Retina (tissue), 1 donor: ENCODE results near the gene ATXN7L1.
"Not testable (repeated sequence)": the region's sequence is repeated elsewhere in the genome, so short reads cannot be mapped to it uniquely, and the experiment has no call there.

Experiments used
- DNase-seq: peaks from one replicate; pipeline ENCODE4 v3.0.0-alpha.2; 2016

ATXN7L1 gene

DNA sequence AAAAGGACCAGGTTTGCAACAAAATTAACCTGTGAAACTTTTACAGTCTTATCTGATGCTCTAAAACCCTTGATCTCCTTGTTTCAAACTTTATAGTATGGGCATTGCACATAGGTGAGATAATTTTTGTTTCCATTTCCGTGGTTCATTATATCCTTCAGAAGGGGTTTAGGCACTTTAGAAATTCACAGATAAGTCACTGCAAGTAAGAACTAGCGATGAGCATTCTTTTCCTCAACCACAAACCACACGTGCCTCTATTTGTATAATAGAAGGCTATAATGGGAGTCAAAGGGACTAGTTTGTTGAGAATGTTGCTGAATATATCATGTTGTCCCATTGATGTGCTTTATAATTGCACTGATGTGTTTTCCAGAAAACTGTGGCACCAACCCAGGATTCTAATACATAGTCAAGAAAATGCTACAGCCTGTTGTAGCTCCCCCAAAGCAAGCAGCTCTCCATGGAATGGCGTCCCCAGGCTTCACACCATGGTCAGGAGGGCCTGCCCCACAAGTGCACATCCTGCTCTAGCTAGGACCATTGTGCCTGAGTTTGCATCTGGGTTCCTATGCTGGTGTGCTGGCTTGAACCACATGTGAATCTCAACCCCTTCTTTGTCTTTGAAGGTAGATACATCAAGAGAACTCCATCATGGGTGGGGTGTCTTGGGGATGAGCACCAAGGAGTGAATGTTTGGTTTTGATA, 14.0 kb upstream of the ATXN7L1 start:
- no peak for DNase-seq

DNA sequence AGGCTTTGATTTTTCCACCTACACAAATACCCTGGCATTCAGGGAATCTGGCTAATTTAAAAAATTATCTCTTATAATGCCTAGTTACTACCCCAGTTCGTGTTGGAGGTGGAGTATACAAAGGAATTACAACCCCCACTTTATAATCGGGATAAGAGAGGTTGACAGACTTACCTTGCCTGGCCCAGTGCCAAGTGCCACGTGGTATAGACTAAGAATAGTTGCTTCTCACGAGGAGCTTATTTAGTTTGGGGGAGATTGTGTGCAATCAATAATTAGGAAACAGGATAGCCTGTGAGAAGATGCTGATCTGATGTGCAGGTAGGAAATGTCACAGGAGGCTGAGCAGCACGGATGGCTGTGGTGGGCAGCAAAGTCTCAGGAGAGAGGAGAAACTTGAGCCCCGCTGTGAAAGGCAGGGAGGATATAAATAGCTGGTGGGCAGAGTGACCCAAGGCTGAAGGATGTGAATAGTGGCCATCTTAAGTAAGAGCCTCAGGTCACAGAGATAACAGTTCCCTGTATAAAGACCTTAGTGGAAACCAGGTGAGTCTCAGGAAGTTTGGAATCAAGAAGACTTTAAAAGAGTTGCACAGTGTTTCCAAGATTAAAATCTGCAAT, 11.3 kb upstream of the ATXN7L1 start:
- no peak for DNase-seq

DNA sequence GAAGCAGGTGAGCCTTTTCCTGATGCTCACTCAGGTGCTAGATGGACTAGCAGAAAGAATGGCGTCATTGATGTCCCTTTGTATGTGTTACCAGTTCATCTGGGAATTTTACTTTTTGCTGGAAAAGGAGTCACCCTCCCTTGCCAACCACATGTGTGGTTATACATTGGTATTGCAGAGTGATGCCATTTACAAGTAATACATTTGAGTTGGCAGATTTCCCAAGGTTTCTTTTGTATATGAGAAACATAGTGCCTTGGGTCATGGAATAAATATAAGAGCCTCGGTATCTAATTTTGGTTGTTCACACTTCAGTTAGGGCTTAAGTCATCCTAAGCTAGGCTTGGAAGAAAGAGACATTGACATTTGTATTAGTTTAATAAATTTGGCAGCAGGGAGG, 10.4 kb upstream of the ATXN7L1 start:
- no peak for DNase-seq

DNA sequence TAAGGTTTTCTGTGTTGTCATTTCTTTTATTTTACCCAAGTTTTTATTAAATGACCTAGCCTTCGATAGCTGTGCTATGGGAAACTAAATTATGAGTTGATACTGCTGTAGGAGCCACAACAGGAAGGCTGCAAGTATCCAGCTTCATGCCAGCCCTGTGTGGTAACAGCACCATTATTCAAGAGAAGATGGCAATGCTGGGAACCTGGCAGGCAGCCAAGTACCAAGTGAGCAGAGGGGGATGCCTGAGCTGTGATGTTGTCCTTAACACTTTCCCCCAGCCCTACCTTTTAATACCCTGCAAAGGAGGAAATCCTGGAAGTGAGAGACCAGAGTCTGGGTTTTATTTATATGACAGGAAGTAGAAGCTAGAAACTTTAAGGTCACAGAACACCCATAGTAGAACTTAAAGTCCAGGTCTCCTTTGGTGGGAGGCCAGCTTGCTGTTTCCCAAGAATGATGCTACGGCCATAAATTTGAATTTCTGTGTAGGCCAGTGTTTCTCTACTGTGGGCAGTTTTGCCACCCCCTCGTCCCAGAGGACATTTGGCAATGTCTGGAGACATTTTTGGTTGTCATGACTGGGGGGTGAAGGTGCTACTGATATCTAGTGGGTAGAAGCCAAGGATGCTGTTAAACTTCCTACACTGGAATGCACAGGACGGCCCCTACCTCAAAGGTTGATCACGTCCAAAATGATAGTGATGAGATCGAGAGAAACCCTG, 9.2 kb upstream of the ATXN7L1 start:
- no peak for DNase-seq

DNA sequence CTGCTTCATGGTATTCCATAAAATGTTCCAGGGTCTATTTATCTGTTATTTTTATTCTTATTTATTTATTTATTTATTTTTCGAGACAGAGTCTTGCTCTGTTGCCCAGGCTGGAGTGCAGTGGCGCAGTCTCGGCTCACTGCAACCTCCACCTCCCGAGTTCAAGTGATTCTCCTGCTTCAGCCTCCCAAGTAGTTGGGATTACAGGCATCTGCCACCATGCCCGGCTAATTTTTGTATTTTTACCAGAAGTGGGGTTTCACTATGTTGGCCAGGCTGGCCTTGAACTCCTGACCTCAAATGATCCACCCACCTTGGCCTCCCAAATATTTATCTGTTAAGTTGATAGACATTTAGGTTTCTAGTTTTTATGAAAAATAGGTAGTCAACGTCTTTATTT, 6.8 kb upstream of the ATXN7L1 start:
- DNase-seq = not testable (repeated sequence)

DNA sequence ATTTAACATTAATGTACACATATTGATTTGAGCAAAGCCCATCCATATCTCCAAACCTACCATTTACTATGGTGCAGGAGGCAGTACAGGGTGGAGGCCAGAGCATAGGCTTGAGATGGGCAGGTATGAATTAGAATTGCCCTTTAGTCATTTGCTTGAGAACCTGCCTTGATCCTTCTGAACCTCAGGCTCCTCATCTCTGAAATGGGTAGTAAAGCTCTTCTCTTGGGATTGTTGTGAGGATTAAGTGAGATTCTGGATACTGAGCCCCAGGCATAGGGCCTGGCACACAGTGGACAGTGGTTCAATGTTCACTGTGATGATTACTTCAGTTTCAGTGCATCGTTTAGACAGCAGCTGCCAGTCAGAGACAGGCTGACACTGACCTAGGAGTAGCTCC, 5.0 kb upstream of the ATXN7L1 start:
- no peak for DNase-seq

DNA sequence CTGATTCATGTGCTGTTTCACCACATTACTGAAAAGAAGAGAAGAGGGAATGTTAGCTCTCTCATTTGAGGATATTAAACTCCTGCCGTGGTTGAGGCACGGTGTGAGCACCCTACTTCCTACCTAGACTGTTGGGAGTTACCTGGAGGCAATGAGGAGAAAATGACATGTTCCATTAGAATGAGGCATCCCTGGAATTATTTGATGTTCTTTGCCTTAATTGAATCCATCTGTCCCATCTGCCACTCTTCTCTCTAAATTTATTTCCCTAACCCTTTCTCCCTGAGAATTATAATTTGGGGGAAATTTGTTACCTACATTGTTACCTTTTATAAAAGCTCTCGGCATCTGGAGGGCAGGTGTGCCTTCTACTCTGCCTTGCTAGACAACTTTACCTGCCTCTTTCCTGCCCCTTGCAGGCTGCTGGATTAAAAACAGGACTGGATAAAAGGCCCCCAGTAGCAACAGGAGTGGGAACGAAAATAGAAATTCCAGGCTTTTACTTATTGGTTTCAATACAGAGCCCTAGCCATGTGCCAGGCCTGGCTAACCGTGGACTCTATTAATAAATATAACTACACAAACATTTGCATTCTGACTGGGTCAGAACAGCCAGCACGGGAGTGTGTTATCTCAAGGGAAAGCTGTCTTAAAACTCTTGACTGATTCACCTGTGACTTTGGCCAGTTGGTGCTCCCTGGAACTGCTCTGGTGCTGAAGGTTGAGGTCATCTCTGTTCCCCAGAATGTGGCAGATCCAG, 4.4 kb upstream of the ATXN7L1 start:
- DNase-seq = no peak

DNA sequence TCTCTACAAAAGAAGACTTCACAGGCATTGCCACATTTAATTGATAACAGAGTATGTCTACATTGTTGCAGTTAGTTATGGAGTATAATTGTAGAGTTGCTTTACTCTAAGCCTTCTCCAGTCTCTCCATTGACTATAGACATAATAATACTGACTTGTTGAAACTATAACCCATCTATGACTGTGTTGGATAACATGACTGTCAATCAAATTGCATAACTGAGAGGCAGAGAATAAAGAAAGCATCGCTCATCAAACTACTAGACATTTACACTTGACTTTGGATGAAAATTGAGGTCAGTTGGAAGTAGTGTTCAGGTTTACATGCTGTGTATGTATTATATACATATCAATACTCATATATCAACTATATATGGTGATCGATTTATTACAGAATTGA, 3.4 kb upstream of the ATXN7L1 start:
- DNase-seq = no peak

DNA sequence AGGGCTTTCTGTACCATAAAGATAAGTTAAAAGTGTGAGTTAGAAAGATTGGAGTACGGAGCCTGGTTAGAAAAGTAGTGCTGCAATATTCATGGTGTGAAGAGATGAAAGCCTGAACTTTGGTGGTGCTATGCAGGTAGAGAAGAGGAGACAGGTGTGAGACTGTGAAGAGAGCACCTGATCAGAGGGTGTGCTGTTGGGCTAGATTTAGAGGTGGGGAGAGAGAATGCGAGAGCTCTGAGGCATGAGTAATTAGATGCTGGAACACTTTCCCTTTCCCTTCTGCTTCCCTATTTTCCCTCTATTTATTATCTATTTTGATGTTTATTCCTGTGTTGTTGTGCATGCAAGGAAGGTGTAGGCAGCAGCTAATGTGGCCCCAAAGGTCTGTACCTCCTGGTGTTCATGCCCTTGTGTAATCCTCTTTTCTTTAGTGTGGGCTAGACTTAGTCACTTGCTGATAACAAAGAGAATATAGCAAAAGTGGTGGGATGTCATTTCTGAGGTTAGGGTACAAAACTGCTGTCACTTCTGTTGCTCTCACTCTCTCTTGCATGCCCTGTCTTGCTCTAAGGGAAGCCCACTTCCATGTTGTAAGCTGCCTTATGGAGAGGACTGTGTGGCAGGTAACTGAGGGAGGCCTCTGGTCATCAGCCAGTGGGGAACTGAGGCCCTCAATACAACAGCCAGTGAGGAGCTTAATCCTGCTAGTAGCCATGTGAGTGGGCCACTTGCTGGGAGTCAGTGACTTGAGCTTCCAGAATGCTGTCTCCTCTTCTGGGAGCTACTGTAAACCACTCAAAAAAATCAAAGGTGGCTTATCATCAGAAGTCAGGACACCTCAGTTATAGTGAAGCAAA, 2.6 kb upstream of the ATXN7L1 start:
- DNase-seq = no peak

DNA sequence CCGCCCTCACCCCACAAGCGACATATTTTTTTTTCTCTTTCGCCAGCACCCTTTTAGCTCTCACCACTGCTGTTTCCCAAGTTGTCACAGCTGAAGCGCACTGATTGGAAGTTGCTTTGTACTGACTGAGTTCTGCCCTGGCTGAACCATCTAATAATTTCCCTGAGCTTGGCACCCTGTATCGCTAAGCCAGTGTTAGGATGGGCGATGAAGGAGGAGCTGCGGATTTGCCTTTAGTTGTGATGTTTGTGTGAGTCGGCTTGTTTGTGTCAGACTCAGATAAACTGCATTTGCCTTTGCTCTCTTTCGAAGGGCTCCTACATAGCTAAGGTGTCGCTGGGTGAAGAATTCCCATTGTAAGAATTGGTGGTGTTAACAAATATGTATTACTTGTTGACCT, 1.3 kb upstream of the ATXN7L1 start:
- DNase-seq = no peak

DNA sequence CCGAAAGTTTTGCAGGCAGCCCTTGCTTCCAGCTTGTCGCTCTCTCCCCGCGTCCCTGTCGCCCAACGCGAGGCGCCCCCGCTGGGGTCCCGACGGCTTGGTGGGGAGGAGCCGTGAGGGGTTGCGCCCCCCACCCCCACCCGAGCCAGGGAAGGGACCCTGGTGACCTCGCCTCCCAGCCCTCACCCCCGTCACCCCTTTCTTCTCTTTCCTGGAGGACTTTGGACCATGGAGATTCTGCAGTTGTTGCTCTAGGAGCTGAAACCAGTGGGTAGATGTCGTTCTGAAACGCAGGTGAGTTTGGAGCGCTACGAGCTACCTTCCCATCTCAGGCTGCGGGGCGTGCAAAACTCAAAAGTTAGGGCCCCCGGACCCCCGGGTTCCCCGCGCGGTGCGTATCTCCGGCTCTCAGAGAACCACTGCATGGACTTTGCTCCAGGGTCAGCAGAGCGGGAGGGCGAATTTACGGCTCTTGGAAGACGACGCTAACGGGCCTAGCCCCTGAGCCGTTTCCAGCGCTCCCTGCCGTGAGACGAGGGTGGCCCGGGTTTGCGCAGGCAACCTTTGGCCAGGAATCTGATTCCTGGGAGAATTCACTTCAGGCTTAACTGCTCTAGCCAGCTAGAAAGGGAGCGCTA, 684 bp upstream of the ATXN7L1 start:
- DNase-seq = peak; percentile 80

DNA sequence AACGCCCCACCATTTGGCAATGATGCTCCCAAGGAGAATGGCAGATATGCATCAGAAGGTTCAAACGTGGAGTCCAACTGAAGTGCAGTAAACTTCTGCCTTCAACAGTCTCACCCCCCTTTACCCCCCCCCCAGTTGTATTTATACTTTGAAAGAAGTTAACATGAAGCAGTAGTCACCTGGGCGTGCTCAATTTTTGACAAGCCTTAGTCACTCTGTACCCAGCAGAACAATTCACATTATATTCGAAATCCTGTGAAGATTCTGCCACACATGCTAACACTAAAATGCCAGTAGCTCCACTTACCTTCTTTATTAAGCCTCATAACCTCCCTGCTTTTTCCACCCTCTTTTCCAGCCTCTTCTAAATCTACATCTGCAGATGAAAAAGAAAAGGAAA, 894 bp downstream of the ATXN7L1 start:
- DNase-seq = peak; percentile 31

DNA sequence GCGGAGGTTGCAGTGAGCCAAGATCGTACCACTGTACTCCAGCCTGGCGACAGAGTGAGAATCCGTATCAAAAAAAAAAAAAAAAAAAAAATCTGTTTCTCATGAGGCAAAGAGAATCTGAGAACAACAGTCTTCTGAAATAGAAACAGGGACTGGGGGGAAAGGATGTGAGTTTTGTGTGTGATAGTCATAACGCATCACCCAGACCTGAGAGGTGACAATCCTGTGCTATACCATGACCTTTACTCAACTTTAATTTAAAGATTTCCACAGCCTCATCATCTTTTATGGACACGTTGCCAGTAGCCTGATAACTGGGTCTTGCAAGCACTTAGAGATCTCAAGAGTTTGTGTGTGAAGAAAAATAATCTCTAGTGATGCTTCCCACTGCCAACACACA, 2.3 kb downstream of the ATXN7L1 start:
- DNase-seq = no peak

DNA sequence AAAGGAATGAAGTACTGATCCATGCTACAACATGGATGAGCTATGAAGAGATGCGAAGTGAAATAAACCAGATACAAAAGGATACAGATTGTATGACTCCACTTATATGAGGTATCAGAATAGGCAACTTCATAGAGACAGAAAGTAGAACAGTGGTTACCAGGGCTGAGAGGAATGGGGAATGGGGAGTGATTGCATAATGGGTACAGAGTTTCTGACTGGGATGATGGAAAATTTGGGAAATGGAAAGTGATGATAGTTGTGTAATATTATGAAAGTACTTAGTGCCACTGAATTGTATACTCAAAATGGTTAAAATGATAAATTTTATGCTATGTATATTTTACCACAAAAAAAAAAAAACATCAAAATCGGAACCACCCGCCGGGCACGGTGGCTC, 3.9 kb downstream of the ATXN7L1 start:
- no peak for DNase-seq

DNA sequence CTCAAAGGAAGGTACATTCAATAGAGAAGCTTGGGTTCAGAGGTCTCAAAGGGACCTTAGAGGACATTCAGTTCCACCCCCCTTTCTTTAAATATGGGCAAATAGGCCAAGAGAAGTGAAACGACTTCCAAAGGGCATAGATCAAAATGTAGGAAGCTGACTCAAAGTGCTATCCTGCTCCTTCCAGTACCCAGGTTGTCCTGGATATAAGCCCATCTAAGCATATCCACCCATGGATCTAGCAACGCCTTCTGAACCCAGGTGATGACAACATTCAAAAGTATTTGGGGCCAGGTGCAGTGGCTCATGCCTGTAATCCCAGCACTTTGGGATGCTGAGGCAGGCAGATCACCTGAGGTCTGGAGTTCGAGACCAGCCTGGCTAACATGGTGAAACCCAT, 5.3 kb downstream of the ATXN7L1 start:
- DNase-seq = no peak

DNA sequence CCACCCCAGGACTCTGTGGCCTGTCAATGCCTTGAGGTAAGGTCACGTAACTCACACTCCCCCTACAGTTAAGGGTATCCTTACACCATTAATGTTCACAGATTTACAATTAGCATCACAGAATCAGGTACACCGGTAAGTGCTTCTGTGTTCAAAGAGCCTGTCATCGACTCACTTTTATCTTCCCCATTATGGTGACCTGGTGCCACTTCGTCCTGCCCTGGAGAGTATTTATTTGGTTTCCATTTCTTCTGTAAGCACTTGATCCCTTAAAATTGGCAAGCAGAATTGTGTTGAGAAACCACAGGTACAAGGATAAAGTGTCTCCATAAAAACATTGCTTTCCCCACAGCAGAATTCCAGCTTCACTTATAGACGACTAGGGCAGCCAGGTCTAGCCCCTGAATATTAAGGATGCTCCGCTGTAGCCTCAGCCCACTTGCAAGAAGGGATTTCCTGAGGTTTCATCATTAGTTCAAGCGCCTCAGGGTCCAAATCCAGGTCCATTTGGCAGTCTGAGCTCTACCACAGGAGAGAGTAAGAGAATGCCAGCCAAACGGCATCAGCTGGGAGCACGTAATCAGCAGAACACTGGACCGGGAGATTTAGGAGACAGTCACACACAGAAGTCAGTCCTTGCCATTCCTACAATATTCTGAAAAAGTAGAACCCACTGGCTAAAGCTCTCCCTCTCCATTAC, 10.1 kb downstream of the ATXN7L1 start:
- DNase-seq = no peak

DNA sequence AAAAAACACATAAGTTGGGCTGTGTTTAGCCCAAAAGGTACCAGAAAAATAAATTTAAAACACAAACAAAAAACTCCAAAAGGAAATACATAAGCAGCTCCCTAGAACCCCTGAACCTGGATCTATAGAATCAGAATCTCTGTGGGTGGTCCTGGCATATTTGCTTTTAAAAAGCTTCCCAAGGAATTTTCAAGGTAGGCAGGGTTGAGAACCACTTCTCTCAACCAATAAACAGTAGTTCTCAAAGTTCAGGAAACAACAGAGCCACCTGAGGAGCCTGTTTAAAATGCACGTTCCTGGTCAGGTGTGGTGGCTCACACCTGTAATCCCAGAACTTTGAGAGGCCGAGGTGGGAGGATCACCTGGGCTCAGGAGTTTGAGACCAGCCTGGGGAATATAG, 12.5 kb downstream of the ATXN7L1 start:
- no peak for DNase-seq

DNA sequence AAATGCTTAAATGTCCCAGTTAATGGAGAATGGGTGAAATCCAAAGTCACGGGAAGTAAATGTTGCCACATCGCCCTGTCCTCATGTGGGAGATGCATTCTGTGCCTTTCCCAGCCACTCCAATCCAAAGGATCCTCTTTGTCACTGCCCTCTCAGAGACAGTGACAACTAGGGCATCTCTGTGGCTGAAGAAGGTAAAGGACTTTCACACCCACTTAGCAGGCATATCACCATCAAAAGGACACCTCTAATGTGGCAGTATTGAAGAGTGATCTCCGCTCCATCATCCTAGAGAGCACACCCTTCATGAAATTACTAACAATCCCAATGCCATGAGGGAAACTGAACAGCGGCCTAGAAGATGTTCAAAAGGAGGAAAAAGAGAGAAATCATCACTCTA, 13.6 kb downstream of the ATXN7L1 start:
- no peak for DNase-seq

DNA sequence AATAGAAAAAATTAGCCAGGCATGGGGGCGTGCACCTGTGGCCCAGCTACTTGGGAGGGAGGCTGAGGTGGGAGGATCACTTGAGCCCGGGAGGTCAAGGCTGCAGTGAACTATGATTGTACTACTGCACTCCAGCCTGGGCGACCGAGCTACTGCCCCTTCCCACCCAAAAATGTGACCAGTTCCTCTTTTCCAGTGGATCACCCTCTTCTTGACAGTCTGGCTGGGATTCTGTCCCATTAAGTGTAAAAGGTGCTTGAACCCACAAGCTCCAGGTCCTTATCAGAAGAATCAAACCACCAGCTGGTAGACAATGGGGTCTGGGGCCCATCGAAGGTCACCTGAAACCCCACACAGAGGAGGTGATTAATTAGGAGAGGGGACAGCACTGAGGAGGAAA, 14.1 kb downstream of the ATXN7L1 start:
- DNase-seq = no peak

DNA sequence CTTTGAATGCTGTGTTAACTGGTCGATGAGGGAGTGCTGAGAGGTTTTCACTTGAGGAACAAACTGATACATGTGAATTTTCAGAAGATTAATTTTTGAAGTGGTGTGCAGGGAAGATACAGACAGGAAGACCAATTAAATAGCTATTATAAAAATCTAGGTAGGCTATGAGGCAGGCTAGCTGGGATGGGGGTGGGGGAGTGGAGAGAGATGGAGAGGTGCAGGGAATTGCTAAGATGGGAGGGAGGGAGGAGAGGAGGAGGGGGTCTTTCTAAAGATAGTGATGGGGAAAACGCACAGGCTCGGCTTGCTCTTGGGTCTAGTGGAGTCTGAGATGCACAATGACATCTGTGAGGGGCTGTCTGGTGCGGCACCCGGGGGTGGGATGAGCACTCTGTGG, 15.2 kb downstream of the ATXN7L1 start:
- no peak for DNase-seq

DNA sequence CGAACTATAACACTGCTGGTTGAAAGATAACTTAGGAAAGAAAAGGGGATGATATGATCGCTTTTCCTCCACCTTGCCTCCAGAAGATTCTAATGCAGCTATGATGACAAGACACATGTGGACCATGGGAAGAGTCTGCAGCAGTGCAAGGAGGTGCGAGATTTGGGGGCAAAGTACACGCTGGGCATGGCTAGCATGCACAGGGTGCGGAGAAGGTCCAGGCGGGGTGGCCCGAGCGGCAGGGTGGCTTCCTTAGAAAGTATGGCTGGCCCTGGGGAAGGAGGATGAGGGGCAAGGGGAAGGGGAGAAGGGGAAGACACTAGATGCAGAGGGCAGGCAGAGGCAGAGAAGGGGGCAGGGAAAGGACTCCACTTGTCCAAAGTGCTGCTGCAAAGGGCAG, 15.6 kb downstream of the ATXN7L1 start:
- DNase-seq = no peak
